Sigmoid colon (tissue), 7 donors: ENCODE data around the gene PRPF4. TPM values are rescaled to one million over a fixed set of nuclear protein-coding genes. Genes with fewer than 3 reads are reported as not detected.

Experiments used
- DNase-seq: peaks from one replicate; pipeline ENCODE4 v3.0.0-alpha.2; 2019
- H3K27ac ChIP-seq, 4 donors: fragments of 200-600 bp; sonication (generic); one replicate each; pipeline ENCODE4 v1.5.1; 2016 to 2019; ENCODE audit warnings: mild to moderate bottlenecking in 1 of 4
- H3K27me3 ChIP-seq, 3 donors: fragments of 200-600 bp; sonication (generic); one replicate each; pipeline ENCODE4 v1.5.1; 2019; ENCODE audit warnings: mild to moderate bottlenecking in 1 of 3
- H3K36me3 ChIP-seq, 4 donors: fragments of 200-600 bp; sonication (generic); one replicate each; pipeline ENCODE4 v1.5.1; 2016 to 2019
- H3K4me1 ChIP-seq, 4 donors: fragments of 200-600 bp; sonication (generic); one replicate each; pipeline ENCODE4 v1.5.1; 2017 to 2019
- H3K4me3 ChIP-seq, 4 donors: fragments of 200-600 bp; sonication (generic); one replicate each; pipeline ENCODE4 v1.5.1; 2017 to 2019; ENCODE audit warnings: mild to moderate bottlenecking in 2 of 4, moderate library complexity in 1 of 4
- H3K9me3 ChIP-seq, 4 donors: fragments of 200-600 bp in 3 of 4; sonication (generic) in 3 of 4; one replicate each; pipeline versions ENCODE4 v1.5.1 to v1.6.1; 2013 to 2019
- CTCF ChIP-seq, 4 experiments: fragments of 450-650 bp in 3 of 4; fragments of 200-600 bp in 1 of 4; IDR thresholded peaks; one replicate each; pipeline ENCODE4 v1.5.1; 2016 to 2019; ENCODE audit warnings: antibody characterized with exemption in 4 of 4, mild to moderate bottlenecking in 3 of 4, moderate library complexity in 2 of 4
- EP300 ChIP-seq, 4 donors: sonication (generic); formaldehyde crosslinking; IDR thresholded peaks; one replicate each; pipeline ENCODE4 v1.6.1; 2017; ENCODE audit warnings: antibody characterized with exemption in 4 of 4
- POLR2A ChIP-seq, 2 donors: fragments of 450-650 bp; IDR thresholded peaks; one replicate each; pipeline ENCODE4 v1.6.1; 2016; ENCODE audit warnings: antibody characterized with exemption in 2 of 2, mild to moderate bottlenecking in 2 of 2, moderate library complexity in 2 of 2
- POLR2AphosphoS5 ChIP-seq, 4 donors: sonication (generic); formaldehyde crosslinking; IDR thresholded peaks; one replicate each; pipeline ENCODE4 v1.6.1; 2017; ENCODE audit warnings: antibody characterized with exemption in 4 of 4
- WGBS, 2 donors: extraction: QIAGEN DNeasy Blood & Tissue Kit; methylation state at CpG; one replicate each; pipeline ENCODE4 v1.1.7; 2013; 5-methylcytosine and 5-hydroxymethylcytosine counted together
- intact Hi-C: fragments of 100-400 bp; cut with DNase I; formaldehyde crosslinking; loops from one replicate; pipeline ENCODE4 v1.15.1; 2023
- polyA plus RNA-seq, 3 donors: library from polyadenylated mRNA; stranded (reverse); fragments of 200-250 nt; gene quantifications; one replicate each; pipeline ENCODE4 v1.2.3, GENCODE V29; 2013
- total RNA-seq, 4 donors: library from RNA; depleted of rRNA; stranded (reverse); fragments of >200 nt; gene quantifications; one replicate each; pipeline ENCODE4 v1.1.0, GENCODE V29; 2016
- donor health status: healthy with polysubstance abuse.
- donor health status: Bipolar disorder and iron deficiency.
- donor health status: healthy.

PRPF4 gene
- total and polyA plus RNA-seq, 7 donors, result 7.9 to 21.4 (median 13.8) TPM

- H3K4me1 ChIP-seq, result no peaks in the 10 kb centered on the region
- intact Hi-C loops, result no loop called here
- 85 to 90% methylated on average over 15 of the region's 15 CpGs for WGBS, 2 donors
- no peaks in the 10 kb centered on the region for H3K9me3 ChIP-seq
- no peak for TF ChIP-seq POLR2AphosphoS5 (IDR thresholded peaks at IDR 0.05)
- no peak overlapping the region for H3K4me3 ChIP-seq
- no peaks in the 10 kb centered on the region for H3K27me3 ChIP-seq
- H3K27ac ChIP-seq, result no peak overlapping the region
- no peak for DNase-seq
- H3K36me3 ChIP-seq, result peaks cover 0 to 1% (median 0%) of the 10 kb centered on the region in 4 donors
Observed at GRCh38 chr9:113298924-113299770, 23.7 kb downstream of the PRPF4 start.

- DNase-seq, result no peak
- Histone ChIP-seq H3K27me3 (no peaks in the 10 kb centered on the region), H3K36me3 (no peaks in the 10 kb centered on the region), H3K27ac (no peak overlapping the region), H3K4me3 (no peak overlapping the region), H3K4me1 (no peaks in the 10 kb centered on the region), H3K9me3 (no peaks in the 10 kb centered on the region)
- no peak for TF ChIP-seq POLR2AphosphoS5 (IDR thresholded peaks at IDR 0.05)
- TF ChIP-seq POLR2A (IDR thresholded peaks at IDR 0.05), result no peak
- no peak for TF ChIP-seq EP300 (IDR thresholded peaks at IDR 0.05)
- TF ChIP-seq CTCF (IDR thresholded peaks at IDR 0.05), result no peak
- WGBS, 2 donors, result 24 to 39% methylated on average over 8 of the region's 8 CpGs
- intact Hi-C loops, result no loop called here
Observed at GRCh38 chr9:113299800-113300292, 24.4 kb downstream of the PRPF4 start.

GRCh38 chr9:113301548-113301947 is 26.1 kb downstream of the PRPF4 start:
- H3K4me1 ChIP-seq, result no peaks in the 10 kb centered on the region
- TF ChIP-seq POLR2AphosphoS5 (IDR thresholded peaks at IDR 0.05), result no peak
- TF ChIP-seq POLR2A (IDR thresholded peaks at IDR 0.05), result no peak
- TF ChIP-seq CTCF (IDR thresholded peaks at IDR 0.05), result no peak
- TF ChIP-seq EP300 (IDR thresholded peaks at IDR 0.05), result no peak
- intact Hi-C loops, result no loop called here
- H3K36me3 ChIP-seq, result no peaks in the 10 kb centered on the region
- H3K27ac ChIP-seq, result no peak overlapping the region
- no peaks in the 10 kb centered on the region for H3K9me3 ChIP-seq
- 91 to 94% methylated on average over 8 of the region's 8 CpGs for WGBS, 2 donors
- H3K4me3 ChIP-seq, result no peak overlapping the region
- DNase-seq, result no peak
- H3K27me3 ChIP-seq, result no peaks in the 10 kb centered on the region

GRCh38 chr9:113302792-113303418 is 27.4 kb downstream of the PRPF4 start, which contains the start of gene RNF183:
Gene RNF183 (minus strand): TSS chr9:113303376. CDS start chr9:113298184, 5,192 bp downstream.
- Histone ChIP-seq H3K27ac (no peak within 1 kb of the TSS), H3K9me3 (no peaks in the 10 kb centered on the region), H3K4me3 (no peak within 1 kb of the TSS), H3K4me1 (no peaks in the 10 kb centered on the region), H3K27me3 (no peaks in the 10 kb centered on the region), H3K36me3 (no peaks in the 10 kb centered on the region)
- intact Hi-C loops, result no loop called here
- WGBS, 2 donors, result 41 to 75% methylated on average over 25 of the region's 25 CpGs
- TF ChIP-seq EP300 (IDR thresholded peaks at IDR 0.05), result no peak
- TF ChIP-seq POLR2AphosphoS5 (IDR thresholded peaks at IDR 0.05), result no peak
- no peak for DNase-seq

GRCh38 chr9:113306566-113306965 is 31.1 kb downstream of the PRPF4 start:
- WGBS, 2 donors, result 93 to 94% methylated on average over 1 of the region's 1 CpG
- Histone ChIP-seq H3K4me3 (no peak overlapping the region), H3K9me3 (no peaks in the 10 kb centered on the region), H3K36me3 (no peaks in the 10 kb centered on the region), H3K27ac (no peak overlapping the region), H3K27me3 (no peaks in the 10 kb centered on the region), H3K4me1 (peaks cover 0 to 6% (median 2%) of the 10 kb centered on the region in 4 donors)
- intact Hi-C loops, result no loop called here
- TF ChIP-seq CTCF (IDR thresholded peaks at IDR 0.05) (no peak), POLR2AphosphoS5 (IDR thresholded peaks at IDR 0.05) (no peak), EP300 (IDR thresholded peaks at IDR 0.05) (no peak), POLR2A (IDR thresholded peaks at IDR 0.05) (no peak)
- DNase-seq, result no peak
